Left forelimb (tissue), 1 donor: ENCODE measurements around the gene CSF2RB.
A peak's percentile ranks its signal among the peaks of the same experiment; 100 is the strongest.

Experiments
- DNase-seq: peaks from one replicate; pipeline ENCODE4 v3.0.0-alpha.2; 2018; ENCODE audit warnings: low spot score

The CSF2RB gene

GRCh38 chr22:36913427-36914389 lies at the start of gene CSF2RB:
Gene CSF2RB (plus strand): TSS chr22:36913628. CDS start chr22:36922208, 8,580 bp downstream.
- no peak for DNase-seq

DNA sequence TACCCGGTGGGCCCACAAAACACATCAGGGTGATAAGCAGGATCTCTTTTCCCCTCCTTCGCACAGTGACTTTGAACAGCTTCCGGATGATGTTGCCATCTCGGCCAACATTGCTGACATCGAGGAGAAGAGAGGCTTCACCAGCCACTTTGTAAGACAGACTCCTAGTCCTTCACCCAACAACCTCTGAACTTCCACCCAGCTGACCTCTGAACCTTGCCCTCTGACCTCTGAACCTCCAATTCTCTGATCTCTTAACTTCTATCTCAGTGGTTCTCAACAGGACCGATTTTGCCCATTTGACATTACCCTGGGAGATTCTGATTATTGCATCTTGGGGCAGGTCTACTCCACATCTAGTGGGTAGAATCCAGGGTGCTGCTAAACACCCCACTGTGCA lies 49.4 kb upstream of the CSF2RB start:
- peak; percentile 34 for DNase-seq

- DNase-seq, result no peak
Measured at GRCh38 chr22:36864454-36865215, 48.8 kb upstream of the CSF2RB start.

- no peak for DNase-seq
Measured at GRCh38 chr22:36865346-36865745, 48.1 kb upstream of the CSF2RB start.

DNA sequence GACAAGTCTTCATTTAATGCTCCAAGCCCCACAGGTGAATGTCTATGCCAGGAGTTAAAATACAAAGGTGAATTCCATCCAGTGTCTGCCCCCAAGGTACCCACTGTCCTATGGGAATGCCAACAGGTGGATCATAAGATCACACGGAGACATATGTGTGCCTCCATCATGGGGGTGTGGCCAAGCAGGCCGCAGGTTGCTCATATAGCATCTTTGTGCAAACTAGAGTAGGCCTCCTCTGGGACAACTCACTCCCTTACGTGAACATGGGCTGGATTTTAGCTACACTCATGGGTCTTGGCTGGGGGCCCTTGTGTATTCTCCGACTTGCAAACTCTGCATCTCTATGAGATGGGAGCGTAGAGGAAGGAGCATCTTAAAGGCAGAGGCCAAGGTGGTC lies 45.7 kb upstream of the CSF2RB start:
- peak; percentile 49 for DNase-seq

- no peak for DNase-seq
Measured at GRCh38 chr22:36868546-36869181, 44.8 kb upstream of the CSF2RB start.

DNA sequence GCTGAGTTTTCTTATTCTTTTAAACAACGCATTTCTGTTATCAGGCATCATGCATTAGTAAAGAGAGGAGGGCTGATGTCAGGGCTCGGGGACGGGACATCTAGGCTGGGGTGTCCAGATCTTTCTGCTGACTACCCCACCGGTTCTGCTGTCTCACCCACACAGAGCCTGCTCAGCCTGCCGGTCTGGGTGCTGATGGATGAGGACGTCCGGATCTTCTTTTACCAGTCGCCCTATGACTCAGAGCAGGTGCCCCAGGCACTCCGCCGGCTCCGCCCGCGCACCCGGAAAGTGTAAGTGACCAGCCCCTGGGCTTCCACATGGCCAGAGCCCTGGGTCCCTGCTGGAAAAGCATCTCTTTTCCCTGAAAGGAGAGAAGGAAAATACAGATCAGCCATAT lies 43.2 kb upstream of the CSF2RB start:
- DNase-seq, result no peak

- peak; percentile 42 for DNase-seq
Measured at GRCh38 chr22:36871669-36872081, 41.8 kb upstream of the CSF2RB start.

DNA sequence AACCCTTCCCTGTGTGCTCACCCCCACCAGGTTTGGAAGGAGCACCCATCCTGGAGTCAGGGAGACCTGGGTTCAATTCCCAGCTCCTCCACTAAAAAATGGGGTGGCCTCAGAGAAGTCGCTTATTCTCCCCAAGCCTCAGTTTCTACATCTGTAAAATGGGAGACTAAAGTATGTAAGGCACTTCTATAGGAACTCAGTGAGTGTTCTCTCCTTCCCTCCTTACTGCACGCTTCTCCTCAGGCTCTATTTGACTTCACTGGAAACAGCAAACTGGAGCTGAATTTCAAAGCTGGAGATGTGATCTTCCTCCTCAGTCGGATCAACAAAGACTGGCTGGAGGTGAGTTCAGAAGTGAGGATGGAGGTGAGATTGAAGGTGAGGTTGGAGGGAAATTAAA lies 41.3 kb upstream of the CSF2RB start:
- DNase-seq, result no peak

DNA sequence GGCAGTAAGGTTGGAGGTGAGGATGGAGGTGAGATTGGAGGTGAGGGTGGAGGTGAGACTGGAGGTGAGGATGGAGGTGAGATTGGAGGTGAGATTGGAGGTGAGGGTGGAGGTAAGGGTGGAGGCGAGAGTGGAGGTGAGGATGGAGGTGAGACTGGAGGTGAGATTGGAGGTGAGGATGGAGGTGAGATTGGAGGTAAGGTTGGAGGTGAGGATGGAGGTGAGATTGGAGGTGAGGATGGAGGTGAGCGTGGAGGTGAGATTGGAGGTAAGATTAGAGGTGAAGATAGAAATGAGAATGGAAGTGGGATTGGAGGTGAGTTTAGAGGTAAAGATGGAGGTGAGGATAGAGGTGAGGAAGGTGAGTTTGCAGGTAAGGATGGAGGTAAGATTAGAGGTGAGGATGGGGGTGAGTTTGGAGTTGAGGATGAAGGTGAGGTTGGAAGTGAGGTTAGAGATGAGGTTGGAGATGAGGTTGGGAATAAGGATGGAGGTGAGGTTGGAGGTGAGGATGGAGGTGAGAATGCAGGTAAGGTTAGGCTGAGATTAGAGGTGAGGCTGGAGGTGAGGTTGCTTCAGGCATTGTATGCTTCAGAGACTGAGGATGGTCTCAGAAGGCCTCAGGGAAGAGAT lies 40.4 kb upstream of the CSF2RB start:
- no peak for DNase-seq

DNA sequence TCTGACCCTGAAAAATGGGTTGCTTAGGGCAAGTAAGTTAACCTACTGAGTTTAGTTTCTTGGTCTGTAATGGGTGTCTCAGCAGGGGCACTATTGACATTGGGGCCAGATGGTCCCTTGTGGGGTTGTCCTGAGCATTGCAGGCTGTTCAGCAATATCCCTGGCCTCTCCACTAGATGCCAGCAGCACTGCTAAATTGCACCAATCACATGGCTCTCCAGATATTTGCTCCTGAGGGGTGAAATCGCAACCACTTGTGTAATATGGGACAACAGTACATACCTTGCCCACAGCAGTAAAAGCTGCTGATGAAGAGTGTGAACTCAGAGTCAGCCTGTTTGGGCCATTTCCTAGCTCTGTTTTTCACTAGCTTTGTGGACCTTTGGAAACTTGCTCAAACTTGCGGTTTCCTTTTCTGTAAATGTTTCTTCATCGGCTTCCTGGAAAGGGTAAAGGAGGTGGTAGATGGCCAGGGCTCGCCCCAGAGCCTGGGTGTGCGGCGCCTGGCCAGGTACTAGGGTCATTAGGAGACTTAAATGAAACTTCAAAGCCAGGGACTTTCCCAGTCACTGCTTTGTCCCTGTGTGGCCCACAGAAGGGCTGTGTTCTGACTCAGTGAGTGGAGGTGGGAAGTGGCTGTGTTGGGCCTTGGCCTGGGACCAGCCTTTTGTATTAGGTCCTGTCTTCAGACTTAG lies 39.7 kb upstream of the CSF2RB start:
- peak; percentile 57 for DNase-seq

- peak; percentile 30 for DNase-seq
Measured at GRCh38 chr22:36874309-36874696, 39.1 kb upstream of the CSF2RB start.

DNA sequence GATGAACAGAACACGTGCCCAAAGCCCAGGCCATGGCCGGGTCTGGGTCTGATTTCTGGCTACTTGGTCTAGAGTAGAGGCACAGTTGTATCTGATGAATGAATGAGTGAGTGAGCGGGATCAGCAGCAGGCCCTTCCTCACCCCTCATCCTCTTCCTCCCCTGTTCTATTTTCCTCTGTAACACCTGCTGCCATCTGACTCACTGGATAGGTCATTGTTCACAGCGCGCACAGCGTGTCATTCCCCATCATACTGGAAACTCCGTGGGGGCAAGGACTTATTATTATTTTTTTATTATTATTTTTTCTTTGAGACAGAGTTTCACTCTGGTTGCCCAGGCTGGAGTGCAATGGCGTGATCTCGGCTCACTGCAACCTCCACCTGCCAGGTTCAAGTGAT lies 38.7 kb upstream of the CSF2RB start:
- peak; percentile 37 for DNase-seq

DNA sequence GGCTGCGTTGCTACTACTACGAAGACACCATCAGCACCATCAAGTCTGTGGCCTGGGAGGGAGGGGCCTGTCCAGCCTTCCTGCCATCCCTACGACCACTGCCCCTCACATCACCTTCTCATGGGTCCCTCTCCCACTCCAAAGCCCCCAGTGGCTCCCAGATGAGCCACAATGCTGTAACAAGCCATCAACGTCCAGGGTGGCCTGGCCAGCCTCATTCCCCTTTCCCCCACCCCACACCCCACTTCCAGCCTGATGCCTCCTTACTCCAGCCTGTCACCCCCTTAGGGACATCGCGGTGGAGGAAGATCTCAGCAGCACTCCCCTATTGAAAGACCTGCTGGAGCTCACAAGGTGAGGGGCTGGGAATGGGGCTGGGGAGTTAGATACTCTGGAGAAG lies 37.7 kb upstream of the CSF2RB start:
- DNase-seq, result peak; percentile 33

GRCh38 chr22:36879775-36880174 lies 33.7 kb upstream of the CSF2RB start:
- DNase-seq, result no peak

DNA sequence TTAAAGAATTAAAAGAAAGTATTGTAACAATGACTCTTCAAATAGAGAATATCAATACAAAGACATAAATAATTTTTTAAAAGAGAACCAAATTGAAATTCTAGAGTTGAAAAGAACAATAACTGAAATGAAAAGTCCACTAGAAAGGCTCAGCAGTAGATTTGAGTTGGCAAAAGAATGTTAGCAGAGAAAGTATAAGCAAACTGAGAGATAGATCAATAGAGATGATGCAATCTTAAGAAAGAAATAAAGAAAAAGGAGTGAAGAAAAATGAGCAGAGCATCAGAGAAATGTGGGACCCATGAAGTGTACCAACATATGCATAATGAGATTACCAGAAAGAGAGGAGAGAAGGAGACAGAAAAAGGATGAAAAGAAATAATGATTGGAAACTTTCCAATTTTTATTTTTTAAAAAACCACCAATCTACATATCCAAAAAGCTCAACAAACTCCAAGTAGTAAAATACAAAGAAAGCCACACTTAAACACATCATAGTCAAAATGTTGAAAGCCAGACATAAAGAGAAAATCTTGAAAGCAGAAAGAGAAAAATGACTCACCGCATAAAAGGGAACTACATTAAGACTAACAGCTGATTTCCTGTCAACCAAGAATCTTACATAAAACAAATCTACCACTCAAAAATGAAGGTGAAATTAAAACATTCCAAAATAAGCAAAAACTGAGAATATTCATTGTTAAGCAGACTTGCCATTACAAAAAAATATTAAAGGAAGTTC lies 31.8 kb upstream of the CSF2RB start:
- DNase-seq, result no peak

GRCh38 chr22:36884349-36885158 lies 28.9 kb upstream of the CSF2RB start:
- DNase-seq, result no peak

- DNase-seq, result no peak
Measured at GRCh38 chr22:36885474-36885873, 28.0 kb upstream of the CSF2RB start.

- DNase-seq, result no peak
Measured at GRCh38 chr22:36886016-36886415, 27.4 kb upstream of the CSF2RB start.

- no peak for DNase-seq
Measured at GRCh38 chr22:36887162-36887561, 26.3 kb upstream of the CSF2RB start.
